HG02571 (cell line): ENCODE measurements around the gene ERFL.
"Not testable (repeated sequence)": the region's sequence is repeated elsewhere in the genome, so short reads cannot be mapped to it uniquely, and the experiment has no call there.

Experiments
- ATAC-seq: cut with Tn5 transposase; IDR thresholded peaks from one replicate; pipeline ENCODE4 v1.9.1; 2021; ENCODE audit warnings: mild to moderate bottlenecking, moderate library complexity; ENCODE audit not compliant: unreplicated experiment

The ERFL gene

GRCh38 chr19:41879670-41880328 lies 48.5 kb downstream of the ERFL start:
- ATAC-seq, result no peak

- ATAC-seq, result no peak
Measured at GRCh38 chr19:41879080-41879479, 49.2 kb downstream of the ERFL start.

GRCh38 chr19:41877916-41878905 lies 50.0 kb downstream of the ERFL start:
- peak; percentile 32 for ATAC-seq

GRCh38 chr19:41876847-41877832 lies 51.1 kb downstream of the ERFL start, which contains the start of gene CD79A:
CD79A (plus strand) TSS chr19:41877279; CDS start chr19:41877305, 26 bp downstream.
- peak; percentile 48 for ATAC-seq

DNA sequence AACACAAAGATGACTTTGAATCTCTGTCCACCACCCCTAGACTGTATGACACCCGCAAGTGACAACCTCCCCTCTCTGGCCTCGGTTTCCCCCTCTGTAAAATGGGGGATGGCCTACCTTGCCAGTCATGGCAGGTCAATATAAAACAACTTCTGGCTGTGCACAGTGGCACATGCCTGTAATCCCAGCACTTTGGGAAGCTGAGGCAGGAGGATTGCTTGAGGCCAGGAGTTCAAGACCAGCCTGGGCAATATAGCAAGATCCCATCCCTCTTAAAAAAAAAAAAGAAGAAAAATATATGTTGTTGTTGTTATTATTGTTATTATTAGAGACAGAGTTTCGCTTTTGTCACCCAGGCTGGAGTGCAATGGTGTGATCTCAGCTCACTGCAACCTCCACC lies 52.3 kb downstream of the ERFL start:
- ATAC-seq, result not testable (repeated sequence)

GRCh38 chr19:41872775-41873647 lies 55.2 kb downstream of the ERFL start:
- ATAC-seq, result no peak

DNA sequence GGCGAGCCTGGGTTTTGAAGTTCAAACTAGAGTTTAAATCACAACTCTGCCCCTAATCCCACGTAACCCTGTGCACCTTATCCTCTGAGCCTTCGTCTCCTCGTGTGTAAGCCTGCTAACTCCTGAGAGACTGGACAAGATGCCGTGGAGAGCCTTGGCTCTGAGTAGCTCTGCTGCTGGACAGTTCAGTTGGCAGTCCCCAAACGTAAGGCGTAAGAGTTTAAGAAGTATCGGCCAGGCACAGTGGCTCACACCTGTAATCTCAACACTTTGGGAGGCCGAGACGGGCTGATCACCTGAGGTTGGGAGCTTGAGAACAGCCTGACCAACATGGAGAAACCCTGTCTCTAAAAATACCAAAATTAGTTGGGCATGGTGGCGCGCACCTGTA lies 55.9 kb downstream of the ERFL start:
- no peak for ATAC-seq

GRCh38 chr19:41871573-41872383 lies 56.5 kb downstream of the ERFL start:
- ATAC-seq, result peak; percentile 47

- no peak for ATAC-seq
Measured at GRCh38 chr19:41870401-41870873, 57.8 kb downstream of the ERFL start.

DNA sequence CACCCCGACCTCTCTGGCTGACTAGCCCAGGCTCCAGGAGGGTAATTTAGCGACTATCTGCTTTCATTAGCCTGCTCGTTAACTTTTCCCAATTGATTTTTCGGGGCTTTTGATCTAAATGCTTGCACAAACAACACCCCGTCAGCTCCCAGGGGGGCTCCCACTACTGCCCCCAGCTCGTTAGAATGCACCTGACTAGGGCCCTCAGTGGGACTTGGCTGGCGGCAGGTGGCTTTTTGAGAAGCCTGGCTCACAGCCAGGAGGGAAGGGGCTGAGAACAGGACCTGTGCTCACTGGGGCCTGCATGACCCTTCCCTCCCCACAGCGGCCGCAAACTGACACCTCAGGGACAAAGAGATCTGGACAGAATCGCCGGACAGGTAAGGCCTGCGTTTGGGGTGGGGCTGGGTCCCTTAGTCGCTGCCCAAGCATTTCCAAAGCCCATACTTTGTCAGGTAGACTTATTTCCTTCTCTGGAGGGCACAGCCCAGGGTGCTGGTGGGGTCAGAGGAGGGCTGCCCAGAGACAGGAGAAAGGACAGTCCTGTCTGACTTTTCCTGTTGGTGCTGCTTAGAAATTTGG lies 58.8 kb downstream of the ERFL start:
- no peak for ATAC-seq

DNA sequence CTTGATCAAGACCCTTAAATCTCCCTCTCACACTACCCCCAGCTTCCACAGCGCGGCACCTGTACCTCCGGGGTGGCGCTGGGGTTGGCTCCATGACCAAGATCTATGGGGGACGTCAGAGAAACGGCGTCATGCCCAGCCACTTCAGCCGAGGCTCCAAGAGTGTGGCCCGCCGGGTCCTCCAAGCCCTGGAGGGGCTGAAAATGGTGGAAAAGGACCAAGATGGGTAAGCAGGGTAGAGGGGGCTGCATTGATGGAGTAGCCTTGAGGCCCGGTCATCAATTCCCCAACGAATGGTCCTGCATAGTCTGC lies 59.3 kb downstream of the ERFL start:
- ATAC-seq, result no peak

GRCh38 chr19:41868120-41868988 lies 59.9 kb downstream of the ERFL start:
- ATAC-seq, result no peak

GRCh38 chr19:41866284-41866683 lies 62.0 kb downstream of the ERFL start:
- no peak for ATAC-seq

DNA sequence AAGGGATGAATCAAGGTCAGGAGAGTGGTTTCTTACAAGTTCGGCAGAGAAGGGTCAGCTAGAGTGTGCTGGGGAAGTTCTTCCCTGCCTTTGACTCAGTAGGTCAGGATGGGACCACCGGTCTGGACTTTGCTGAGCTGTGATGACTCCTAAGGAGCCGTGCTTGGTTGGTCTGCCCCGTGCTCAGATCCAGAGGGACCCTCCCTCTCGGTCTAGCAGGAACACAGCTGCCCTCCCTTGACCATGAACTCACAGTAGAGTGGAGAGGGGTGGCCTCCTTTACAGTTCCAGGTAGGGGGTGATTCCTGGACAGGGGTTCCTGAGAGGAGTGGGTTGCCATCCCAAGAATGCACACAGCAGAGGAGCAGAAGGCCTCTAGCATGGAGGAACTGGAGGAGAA lies 63.9 kb downstream of the ERFL start:
- ATAC-seq, result no peak

DNA sequence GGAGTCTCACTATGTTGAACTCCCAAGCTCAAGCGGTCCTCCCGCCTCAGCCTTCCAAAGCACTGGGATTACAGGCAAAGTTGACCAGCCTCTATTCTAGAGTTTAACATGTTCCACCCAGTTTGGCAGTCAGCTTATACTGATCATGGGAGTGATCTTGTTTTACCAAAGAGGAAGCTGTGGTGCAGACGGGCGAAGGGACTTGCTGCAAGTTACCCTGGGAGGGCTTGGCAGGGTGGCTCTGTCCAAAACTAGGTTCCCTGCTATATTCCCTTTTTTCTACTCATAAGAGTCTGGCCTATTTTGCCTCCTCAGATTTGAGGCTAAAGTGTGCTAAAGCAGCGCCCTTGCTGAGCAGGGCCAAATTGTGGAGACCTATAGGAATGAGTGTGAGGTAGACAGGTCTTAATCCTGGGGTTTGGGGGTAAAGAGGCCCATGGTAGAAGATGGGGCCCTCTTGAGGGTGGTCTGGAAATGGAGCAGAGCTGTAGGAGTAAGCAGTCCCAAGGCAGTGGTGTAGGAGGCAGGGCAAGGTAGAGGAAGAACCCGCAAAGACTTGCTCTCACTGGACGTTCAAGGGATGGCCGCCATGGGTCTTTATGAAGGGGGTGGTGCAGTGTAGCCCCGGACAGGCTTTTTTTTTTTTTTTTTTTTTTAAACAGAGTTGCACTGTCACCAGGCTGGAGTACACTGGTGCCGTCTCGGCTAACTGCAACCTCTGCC lies 64.9 kb downstream of the ERFL start:
- no peak for ATAC-seq

GRCh38 chr19:41862445-41862986 lies 65.7 kb downstream of the ERFL start:
- no peak for ATAC-seq

DNA sequence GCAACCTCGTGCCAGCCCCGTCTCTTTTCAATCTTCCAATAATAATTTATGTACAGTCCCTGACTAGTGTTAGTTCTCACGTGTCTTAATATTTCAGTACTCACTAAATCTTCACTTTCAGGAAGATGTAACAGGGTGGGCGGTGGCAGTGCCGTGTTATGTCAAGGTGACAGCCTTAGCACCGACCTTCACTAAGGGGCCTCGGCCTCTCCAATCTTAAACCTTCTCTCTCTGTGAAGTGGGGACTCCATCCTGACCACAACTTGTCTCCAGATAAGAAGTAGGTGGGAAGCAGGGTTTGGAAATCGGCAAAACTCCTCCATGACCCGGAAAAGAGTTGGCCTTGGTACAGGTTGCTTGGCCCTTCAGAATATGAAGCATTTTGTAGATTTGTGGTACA lies 66.4 kb downstream of the ERFL start:
- ATAC-seq, result no peak
